ENCODE results near the gene FAM174C.
"Not testable (repeated sequence)": the region's sequence is repeated elsewhere in the genome, so short reads cannot be mapped to it uniquely, and the experiment has no call there.

FAM174C gene

DNA sequence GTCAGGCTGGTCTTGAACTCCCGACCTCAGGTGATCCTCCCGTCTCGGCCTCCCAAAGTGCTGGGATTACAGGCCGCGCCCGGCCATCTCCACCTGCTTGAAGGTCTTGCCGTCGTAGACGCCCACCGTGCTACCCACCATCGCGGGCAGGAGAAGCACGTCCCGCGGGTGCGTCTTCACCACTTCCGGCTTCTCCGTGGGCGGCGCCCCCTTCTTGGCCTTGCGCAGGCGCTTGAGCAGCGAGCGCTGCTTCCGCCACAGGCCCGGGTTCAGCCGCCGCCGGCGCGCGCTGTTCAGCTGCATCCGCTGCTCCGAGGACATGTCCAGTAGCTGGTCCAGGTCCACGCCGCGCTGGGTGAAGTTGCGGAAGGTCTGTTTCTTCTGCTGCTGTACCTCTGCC is 32.0 kb downstream of the FAM174C start:
- no peak for DNase-seq

DNA sequence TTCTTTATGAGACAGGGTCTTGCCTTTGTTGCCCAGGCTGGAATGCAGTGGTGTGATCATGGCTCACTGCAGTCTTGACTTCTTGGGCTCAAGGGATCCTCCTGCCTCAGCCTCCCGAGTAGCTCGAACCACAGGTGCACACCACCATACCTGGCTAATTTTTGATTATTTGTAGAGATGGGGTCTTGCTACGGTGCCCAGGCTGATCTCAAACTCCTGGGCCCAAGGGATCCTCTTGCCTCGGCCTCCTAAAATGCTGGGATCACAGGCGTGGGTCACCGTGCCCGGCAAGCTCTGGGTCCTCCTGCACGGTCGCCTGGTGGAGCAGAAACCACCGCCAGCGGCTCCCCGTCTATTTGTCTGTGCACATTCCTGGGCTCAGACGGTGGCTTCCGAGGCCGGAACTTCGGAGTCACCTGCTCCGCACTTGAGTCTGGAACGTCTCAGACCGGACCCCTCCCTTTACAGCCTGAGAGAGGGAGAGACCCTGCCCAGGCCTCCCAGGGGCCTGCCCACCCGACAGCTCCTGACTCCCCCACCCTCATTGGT is 32.5 kb downstream of the FAM174C start:
- DNase-seq: no peak

DNA sequence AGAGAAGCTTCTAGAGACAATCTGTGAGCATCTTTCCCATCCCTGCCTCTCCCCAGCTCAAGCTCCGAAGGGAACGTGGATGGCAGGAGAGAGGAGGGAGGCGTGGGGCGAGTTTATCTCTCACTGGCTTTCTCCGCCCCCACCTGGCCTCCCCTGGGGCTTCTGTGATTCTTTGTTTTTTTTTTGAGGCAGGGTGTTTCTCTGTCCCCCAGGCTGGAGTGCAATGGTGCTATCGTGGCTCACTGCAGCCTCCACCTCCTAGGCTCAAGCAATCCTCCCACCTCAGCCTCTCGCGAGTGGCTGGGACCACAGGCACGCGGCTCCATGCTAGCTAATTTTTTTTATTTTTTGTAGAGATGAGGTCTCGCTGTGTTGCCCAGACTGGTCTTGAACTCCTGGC is 33.4 kb downstream of the FAM174C start:
- no peak for DNase-seq

DNA sequence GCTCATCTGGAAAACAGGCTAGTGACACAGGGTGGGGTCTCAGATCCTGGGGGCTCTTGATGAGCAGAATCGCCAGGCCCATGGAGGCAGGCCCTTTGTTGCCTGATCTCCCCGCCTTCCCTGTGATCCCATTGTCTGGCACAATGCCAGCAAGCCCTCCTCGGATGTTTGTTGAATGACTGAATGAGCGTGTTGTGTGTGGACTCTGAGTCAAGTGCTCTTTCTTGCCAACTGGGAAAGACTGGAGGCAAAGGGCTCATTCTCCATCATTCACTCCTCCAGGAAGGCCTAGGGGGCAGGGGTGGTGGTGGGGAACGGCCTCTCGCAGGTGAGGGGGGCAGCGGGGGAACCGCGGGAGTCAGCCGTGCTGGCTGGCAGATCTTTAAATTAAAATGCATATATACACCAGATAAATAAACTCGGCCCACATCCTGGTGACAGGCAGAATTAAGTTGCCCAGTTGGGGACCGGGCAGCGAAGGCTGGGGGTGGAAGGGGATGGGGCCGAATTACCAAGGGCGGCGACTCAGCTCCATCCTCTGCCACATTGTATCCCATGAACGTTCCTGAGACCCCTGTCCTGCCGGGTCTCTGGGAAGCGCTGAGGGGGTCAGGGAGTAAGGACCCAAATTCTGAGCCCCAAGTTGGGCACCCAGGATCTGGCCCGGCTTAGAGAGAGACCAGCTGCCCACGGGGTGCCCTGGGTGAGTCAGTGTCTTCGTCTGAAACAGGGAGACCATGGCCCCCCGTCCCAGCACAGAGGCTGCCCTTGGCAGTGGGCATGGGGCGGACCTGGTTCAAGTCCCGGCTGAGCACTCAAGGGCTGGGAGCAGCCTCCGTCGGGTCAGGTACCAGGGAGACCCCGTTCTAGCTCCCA is 34.9 kb downstream of the FAM174C start:
- no peak for DNase-seq

DNA sequence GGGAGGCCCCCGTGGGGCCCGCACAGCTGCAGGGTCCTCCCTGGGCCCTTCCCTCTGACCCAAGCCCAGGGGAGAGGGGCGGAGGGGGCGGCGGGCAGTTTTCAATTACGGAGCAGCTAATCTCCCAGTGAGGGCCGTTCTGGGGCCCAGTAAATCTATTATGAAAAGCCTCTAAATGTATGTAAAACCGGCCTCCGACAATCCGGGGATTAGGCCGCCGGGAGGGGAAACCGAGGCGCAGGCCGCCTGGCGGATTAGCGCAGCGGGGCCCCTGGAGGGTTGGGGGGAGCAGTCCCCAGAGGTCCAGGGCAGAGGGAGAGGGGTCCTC is 35.5 kb downstream of the FAM174C start:
- DNase-seq: no peak

DNA sequence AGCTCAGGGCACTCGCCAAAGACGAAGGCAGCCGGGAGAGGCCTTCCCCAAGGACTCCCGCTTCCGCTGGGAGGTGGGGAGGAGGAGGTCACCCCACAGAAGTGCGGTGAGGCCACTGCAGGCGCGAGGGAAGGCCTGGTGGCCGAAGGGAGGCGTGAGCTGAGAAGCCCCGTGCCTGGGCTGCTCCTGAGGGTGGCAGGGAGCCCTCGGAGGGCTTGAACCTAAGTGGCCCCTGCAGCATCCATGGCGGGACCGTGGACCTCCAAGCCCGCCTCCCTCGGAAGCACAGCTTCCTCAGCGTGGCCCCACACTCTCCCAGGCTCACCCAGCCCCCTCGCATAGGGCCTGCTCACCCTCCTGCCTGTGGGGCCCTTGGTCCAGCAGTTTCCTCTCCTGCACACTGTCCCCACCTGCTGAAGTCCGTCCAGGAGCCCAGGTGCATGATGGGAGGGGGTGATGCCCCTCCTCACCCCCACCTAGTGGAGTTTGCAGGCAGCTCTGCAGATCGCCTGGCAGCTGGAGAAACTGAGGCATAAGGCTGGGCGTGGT is 36.3 kb downstream of the FAM174C start:
- DNase-seq: no peak

DNA sequence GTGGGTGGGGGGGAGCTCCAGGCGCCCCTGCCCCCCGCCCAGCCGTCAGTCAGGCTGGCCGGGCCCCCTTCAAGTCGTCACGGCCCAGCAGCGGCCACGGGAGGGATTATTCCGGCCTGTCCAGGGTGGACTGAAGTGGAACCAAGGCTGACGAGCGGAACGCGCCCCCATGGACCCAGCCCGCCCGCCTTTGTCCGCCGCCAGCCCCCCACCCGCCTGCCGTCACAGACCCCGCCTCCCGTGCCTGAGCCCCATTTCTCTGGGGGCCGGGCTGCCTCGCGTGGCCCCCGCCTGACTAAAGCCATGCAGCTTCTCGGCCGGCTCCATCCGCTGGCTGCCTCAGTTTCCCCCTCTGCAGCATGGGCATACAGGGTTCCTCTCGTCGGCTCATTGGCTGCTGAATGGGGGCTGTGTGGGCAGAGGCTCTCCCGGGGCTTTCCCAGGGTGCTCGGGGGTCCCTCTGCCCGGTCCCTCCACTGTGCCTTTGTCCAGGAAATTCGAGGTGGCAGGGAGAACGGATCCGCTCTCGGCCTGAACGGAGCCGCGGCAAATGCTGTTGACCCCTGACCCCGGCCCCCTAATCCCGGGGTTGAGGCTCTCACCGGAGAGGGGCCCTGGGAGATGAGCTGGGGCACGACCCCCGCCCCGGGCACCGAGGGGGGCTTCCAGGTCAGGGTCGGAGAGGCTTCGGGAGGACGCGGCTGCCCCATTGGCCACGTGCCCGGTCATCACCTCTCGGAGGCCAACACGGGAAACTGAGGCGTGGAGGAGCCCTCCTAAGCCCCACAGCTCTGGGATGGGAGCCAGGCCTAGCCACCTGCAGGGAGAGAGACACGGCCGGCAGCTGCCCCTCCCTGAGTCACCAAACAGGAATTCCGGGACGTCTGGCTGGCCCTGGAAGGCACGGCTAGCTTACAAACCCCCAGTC is 37.7 kb downstream of the FAM174C start:
- DNase-seq: no peak

DNA sequence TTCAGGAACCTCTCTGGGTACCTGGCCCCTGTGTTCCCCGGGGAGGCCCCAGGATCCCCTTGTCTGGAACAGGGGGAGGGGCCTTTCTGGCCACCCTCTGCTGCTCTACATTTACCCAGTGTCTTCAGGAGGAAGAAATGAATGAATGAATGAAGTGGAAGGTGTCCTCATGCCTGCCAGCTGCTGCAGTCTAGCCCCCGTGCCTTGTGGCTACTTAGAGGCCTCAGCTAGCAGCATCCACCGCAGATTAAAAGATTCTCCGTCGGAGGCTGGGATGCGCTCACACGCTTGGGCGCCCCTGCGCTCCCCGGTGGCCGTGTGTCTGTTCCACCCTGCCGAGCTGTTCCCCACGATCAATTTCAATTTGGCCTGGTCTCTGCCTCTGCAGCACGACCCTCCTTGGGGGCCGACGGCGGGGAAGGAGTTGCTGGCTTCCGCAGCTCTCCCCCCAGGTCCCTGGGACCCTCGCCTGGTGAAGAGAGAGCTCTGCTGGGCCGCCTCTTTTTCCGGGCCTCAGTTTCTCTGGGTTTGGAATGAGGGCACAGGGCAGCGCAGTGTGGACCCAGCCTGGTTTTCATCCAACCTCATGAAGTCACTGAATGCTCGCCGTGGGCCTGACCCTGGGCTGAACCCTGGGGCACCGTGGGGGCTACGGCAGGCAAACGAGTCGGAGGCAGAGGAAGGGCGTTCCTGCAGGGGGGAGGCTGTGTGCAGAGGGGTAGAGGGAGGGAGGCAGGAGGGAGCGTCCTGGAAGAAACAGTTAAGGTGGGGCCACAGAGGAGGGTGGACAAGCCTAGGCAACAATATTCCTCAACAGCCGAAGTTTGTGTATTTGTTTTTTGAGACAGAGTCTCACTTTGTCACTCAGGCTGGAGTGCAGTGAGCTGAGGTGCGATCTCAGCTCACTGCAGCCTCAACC is 38.6 kb downstream of the FAM174C start:
- DNase-seq: no peak

DNA sequence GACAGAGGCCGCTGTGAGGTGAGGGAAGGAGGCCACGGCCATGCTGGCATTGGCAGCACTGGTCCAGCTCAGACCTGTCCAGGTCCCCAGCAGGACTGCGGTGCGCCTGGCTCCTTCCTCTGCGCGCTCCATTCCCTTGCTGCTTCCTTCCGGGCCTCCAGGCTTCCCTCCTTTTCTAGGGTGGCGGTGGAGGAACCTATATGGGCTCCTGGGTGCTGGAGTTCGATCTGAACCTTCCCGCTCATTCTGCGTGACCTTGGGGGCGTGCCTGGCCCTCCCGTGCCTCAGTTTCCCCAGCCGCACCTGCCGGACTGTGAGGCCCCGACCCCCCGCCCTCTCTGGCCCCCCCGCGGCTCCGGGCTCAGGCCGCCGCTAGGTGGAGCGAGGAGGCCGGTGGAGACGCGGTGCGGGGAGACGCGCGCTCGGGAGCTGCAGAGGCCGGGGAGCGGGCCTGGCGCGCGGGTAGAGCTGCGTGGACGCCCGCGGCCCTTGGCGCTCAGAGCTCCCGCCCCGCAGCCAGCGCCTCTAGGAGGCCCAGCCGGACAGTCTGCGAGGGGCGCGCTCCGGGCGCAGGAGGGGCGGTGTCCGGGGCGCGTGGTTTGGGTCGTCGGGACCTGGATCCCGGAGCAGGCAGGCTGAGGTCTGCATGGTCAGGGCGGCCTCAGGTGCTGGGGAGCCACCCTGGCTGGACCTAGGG is 40.3 kb downstream of the FAM174C start:
- DNase-seq: peak; percentile 73

DNA sequence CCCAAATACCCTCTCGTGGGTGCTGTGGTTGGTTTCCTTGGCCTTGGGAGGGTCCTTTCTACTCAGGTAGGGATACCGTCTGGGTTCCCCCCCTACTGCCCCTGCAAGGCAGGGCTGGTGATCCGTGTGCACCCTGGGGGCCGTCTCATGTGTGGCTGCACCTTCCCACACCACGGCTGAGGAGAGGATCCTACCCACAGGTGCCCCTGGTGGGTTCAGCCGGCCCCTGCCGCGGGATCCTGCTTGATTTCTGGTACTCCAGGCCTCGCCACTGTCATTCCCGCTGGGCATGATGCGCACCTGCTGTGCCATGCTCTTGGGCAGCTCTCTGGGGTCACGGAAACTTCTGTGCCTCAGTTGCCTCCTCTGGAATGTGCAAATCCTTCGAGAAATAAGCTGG is 41.1 kb downstream of the FAM174C start:
- no peak for DNase-seq

DNA sequence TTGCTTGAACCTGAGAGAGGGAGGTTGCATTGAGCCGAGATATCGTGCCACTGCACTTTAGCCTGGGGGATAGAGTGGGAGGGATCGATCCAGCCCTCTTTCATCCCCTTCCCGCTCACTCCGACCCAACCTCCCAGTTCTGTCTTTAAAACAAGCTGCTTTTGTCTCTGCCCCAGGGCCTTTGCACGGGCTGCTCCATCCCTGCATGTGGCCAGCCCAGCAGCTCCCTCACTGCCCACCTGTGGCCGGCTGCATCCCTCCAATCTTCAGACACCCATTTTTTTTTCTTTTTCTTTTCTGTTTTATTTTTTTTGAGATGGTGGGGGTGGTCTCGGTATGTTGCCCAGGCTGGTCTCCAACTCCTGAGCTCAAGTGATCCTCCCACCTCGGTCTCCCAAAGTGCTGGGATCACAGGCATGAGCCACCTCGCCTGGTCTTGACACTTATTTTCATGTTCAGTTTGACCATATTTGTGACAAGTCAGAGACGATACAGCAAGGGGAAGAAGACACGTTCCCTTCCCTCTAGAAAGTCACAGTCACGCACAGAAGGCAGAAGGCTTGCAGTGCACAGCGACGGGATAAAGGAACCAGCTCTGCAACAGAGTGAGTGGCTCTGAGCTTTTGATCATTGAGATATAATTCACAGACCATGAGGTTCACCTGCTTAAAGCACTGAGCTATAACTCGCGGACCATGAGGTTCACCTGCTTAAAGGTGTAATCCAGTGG is 42.1 kb downstream of the FAM174C start:
- DNase-seq: no peak

DNA sequence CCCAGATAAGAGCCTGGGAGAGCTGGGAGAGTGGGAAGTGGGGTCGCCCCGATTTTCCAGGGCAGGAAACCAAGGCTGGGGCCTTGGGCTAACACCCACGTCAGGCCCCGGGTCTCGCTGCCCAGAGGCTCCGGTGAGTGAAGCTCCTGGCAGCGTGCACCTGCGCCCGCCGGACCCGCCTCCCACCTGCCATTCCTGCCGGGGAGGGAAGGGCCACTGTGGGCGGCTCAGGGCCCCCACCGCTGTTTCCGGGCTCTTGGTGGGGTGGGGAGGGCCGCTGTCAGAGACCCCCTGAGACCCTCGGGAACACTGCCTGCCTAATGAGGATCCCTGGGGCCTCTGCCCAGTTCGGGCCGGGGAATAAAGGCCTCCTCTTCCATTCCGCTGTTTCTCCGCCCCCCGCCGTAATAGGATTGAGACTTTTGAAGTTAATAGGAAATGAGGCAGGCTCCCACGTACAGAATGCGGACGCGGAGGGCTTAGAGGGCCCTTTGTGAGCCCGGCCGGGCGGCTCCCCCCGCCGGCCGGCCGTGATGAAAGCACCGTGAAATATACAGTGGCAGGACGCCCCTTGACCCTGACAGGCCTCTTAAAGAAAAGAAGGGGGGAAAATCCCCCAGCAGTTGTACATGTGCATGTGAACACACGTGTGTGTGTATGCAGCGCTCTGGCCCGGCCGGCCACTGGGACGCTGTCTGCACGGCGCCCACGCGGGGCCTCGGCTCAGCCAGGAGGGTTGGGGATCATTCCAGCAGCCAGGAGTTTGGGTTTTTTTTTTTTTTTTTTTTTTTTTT is 43.5 kb downstream of the FAM174C start:
- peak; percentile 92 for DNase-seq

DNA sequence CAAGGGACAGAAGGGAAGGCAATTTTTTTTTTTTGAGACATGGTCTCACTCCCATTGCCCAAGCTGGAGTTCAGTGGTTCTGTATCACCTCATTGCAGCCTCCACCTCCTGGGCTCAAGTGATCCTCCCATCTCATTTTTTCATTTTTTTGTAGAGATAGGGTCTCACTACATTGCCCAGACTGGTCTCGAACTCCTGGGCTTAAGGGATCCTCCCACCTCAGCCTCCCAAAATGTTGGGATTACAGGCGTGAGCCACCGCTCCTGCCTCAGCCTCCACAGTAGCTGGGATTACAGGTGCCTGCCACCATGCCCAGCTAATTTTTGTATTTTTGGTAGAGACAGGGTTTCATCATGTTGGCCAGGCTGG is 44.9 kb downstream of the FAM174C start:
- not testable (repeated sequence) for DNase-seq

DNA sequence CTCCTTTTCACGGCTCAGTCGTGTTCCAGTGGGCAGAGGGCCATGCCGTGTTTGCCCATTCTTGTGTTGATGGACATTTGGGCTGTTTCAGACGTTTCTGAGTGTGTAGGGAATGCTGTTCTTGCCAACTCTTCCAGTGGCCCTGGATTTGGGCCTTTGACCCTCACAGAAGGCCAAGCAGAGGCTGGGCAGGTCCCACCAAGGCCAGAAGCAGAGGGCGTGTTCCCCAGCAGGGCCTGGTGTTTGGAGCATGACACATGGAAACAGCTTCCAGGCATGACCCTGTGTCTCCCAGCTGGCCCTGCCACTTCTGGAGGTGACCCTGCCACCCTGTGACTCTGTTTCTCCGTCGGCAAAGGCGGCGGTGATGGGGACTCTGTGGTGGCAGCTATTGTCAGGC is 46.2 kb downstream of the FAM174C start:
- no peak for DNase-seq

DNA sequence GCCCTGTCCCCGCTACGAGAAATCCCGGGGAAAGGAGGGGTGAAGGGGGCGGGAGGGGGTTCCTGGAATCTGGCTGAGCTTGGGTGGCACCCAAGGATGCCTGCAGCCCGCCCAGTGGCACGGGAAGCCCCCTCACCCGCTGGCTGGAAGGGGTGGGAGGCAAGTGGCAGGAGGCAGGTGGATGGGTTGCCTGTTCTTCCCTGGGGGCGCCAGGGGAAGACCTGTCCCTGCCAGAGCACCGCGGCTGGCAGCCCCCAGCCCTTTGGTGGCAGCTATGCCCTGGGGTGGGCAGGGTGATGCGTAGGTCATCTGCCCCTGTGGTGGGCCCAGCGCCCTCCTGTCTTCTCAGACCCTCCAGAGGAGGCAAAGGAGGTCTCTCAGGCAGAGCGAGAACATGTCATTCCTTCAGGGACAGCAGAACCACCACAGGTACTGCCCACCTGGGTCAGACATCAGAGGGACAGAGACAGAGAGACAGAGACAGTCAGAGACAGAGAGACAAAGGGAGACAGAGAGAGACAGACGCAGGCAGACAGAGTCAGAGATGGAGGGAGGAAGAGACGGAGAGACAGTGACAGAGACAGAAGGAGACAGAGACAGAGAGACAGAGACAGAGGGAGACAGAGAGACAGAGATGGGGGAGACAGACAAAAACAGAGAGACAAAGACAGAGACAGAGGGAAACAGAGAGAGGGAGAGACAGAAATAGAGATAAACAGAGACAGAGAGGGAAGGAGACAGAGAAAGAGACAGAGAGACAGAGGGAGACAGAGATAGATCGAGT is 47.1 kb downstream of the FAM174C start:
- DNase-seq: no peak

DNA sequence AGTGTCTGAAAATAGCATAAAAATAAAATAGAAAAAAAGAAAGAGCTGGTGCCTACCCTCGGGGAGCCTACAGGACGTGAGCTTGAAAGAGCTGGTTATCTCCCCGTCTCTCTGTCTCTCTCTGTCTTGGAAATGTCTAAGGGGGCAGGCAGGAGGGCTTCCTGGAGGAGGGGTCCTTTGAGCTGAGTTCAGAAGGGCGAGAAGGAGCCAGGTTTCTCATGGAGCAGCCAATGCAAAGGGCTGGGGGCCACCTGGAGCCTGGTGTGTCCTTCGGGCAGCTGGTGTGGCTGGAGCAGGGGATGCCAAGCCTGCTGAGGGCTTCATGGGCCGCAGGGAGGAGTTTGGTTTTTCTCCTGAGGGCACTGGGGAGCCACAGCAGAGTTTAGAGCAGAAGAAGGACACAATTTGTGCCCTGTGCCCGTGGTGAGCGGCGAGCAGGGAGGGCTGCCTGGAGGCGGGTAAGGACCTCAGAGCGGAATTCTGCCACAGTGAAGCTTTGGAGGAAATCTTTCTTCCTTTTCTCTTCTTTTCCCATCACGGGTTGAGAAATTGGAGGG is 49.0 kb downstream of the FAM174C start:
- DNase-seq: no peak

DNA sequence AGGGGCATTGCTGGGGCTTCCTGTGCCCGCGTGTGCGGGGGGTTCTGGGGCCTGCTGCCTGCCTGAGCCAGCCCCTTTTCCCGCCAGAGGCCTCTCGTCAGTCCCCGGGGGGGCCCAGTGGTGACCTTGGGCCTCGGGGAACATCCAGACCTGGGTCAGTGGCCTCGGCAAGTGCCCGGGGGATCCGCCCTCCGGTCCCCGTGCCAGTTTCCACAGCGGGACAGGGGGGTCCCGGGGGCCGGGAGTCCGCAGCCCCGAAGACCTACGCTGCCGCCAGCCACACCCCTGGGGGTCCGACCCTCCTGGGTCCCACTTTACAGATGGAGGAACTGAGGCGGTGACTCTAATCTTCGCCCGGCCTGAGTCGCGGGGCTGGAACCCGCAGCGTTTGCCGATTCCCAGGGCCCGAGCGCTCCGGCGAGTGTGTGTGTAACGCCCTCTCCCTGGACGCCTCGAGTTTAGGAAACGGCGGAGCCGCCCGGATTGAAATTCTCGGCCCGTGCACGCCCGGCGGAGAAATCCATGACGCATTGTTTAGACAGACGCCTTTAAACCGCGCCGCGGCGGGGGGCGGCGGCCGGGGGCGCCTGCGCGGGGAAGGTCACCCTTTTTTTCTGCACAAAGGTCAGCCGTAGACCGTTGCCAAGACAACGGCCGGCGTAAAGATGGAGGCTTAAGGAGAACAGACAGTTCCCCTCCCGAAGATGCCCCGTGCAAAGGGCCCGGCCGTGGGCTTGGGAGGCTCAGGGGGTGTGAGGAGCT is 49.7 kb downstream of the FAM174C start:
- DNase-seq: peak; percentile 91
